Pancreas (tissue), 10 donors: ENCODE data around the gene NDUFS7. TPM values are rescaled to one million over a fixed set of nuclear protein-coding genes. Genes with fewer than 3 reads are reported as not detected.

ENCODE experiments used
- ATAC-seq, 4 donors: fragments of 200-7000 bp; cut with Tn5 transposase; one replicate each; pipeline versions ENCODE4 v1.8.0 to v1.9.1; 2020; ENCODE audit warnings: mild to moderate bottlenecking in 4 of 4, moderate library complexity in 4 of 4
- DNase-seq, 6 donors: peaks; one replicate each; pipeline ENCODE4 v3.0.0-alpha.2; 2020
- FAIRE-seq: peaks from 2 replicates; lab custom pipeline; 2012; peaks lifted over from hg19 to GRCh38; lab: Jason Lieb, UNC
- H3K27ac ChIP-seq, 4 donors: fragments of 200-600 bp; sonication (generic); 1 replicate in 3 of 4; 2 replicates in 1 of 4; pipeline versions ENCODE4 v1.5.0 to v1.8.0; 2020
- H3K27me3 ChIP-seq, 4 donors: fragments of 200-600 bp; one replicate each; pipeline ENCODE4 v1.8.0; 2021
- H3K36me3 ChIP-seq, 3 donors: fragments of 200-600 bp; sonication (generic) in 1 of 3; one replicate each; pipeline versions ENCODE4 v1.5.0 to v1.8.0; 2020 to 2021
- H3K4me1 ChIP-seq, 3 donors: fragments of 200-600 bp; one replicate each; pipeline ENCODE4 v1.8.0; 2021
- H3K4me3 ChIP-seq, 4 donors: fragments of 200-600 bp; sonication (generic) in 2 of 4; one replicate each; pipeline versions ENCODE4 v1.5.0 to v1.8.0; 2020 to 2021
- H3K9me3 ChIP-seq, 4 donors: fragments of 200-600 bp; one replicate each; pipeline ENCODE4 v1.8.0; 2021
- CTCF ChIP-seq, 4 donors: fragments of 200-600 bp; sonication (generic) in 3 of 4; IDR thresholded peaks; one replicate each; pipeline versions ENCODE4 v1.5.0 to v1.8.0; 2021; ENCODE audit warnings: antibody characterized with exemption in 4 of 4
- WGBS, 2 donors: extraction: QIAGEN DNeasy Blood & Tissue Kit; methylation state at CpG; one replicate each; pipeline ENCODE4 v1.1.7; 2013; 5-methylcytosine and 5-hydroxymethylcytosine counted together
- intact Hi-C, 3 donors: fragments of 100-400 bp; cut with DNase I; formaldehyde crosslinking; loops; one replicate each; pipeline versions ENCODE4 v1.11.1 to v1.14.2; 2022
- polyA plus RNA-seq, 2 donors: library from polyadenylated mRNA; stranded (reverse); fragments of 200-250 nt; gene quantifications; one replicate each; pipeline ENCODE4 v1.2.3, GENCODE V29; 2013
- total RNA-seq, 6 donors: library from RNA; stranded (reverse); fragmentation: NEBNext Ultra II Directional in 4 of 6; extraction: Animal tissue kit (Norgen Biotek cat#: 25700) in 4 of 6; gene quantifications; one replicate each; pipeline versions ENCODE4 v1.2.1 to v1.2.4, GENCODE V29; 2021 to 2023
- donor health status: healthy with polysubstance abuse.
- donor health status: DM: no; HTN: no; CAD: no; lungs with moderate emphysema.
- donor health status: DM: no; HTN: no; CAD: no.
- donor health status: control.
- donor health status: control.
- donor health status: Bipolar disorder and iron deficiency.
- donor health status: DM: yes; HTN: yes; CAD: no.
- donor health status: DM: no; HTN: no; CAD: no.
- donor health status: DM: no; HTN: no; CAD: no.
- donor health status: DM: yes; HTN: yes; CAD: no.

Gene NDUFS7
- total and polyA plus RNA-seq, 8 donors: 32.1 to 70.8 (median 46.5) TPM

GRCh38 chr19:1360818-1361461 is 22.8 kb upstream of the NDUFS7 start:
- H3K27me3 ChIP-seq: no peaks in the 10 kb centered on the region
- peak; percentile 45 to 81 (median 74) for ATAC-seq
- TF ChIP-seq CTCF (IDR thresholded peaks at IDR 0.05): no peak
- peaks cover 0 to 12% (median 0%) of the 10 kb centered on the region in 3 donors for H3K4me1 ChIP-seq
- WGBS, 2 donors: 36 to 39% methylated on average over 31 of the region's 31 CpGs
- no peaks in the 10 kb centered on the region for H3K9me3 ChIP-seq
- FAIRE-seq: no peak
- H3K27ac ChIP-seq: peak overlapping the region in 3 of 4 donors; percentile 17 to 58 (median 47)
- intact Hi-C loops: no loop called here
- peaks cover 0 to 7% (median 3%) of the 10 kb centered on the region in 3 donors for H3K36me3 ChIP-seq
- H3K4me3 ChIP-seq: peak overlapping the region in 1 of 4 donors; percentile 10
- DNase-seq: peak; percentile 55 to 86 (median 62)

GRCh38 chr19:1361601-1362386 is 21.9 kb upstream of the NDUFS7 start:
- no peaks in the 10 kb centered on the region for H3K27me3 ChIP-seq
- peak overlapping the region in 1 of 4 donors; percentile 58 for H3K27ac ChIP-seq
- TF ChIP-seq CTCF (IDR thresholded peaks at IDR 0.05): no peak
- H3K36me3 ChIP-seq: peaks cover 0 to 13% (median 3%) of the 10 kb centered on the region in 3 donors
- no peak for DNase-seq
- FAIRE-seq: no peak
- H3K4me1 ChIP-seq: peaks cover 0 to 12% (median 0%) of the 10 kb centered on the region in 3 donors
- H3K4me3 ChIP-seq: no peak overlapping the region
- intact Hi-C loops: no loop called here
- H3K9me3 ChIP-seq: no peaks in the 10 kb centered on the region
- 84 to 88% methylated on average over 30 of the region's 30 CpGs for WGBS, 2 donors
- peak in 1 of 4 donors; percentile 24 for ATAC-seq

GRCh38 chr19:1362387-1363257 is 21.1 kb upstream of the NDUFS7 start:
- Histone ChIP-seq H3K27ac (no peak overlapping the region), H3K27me3 (no peaks in the 10 kb centered on the region), H3K36me3 (peaks cover 0 to 21% (median 3%) of the 10 kb centered on the region in 3 donors), H3K4me3 (no peak overlapping the region), H3K4me1 (peaks cover 0 to 12% (median 0%) of the 10 kb centered on the region in 3 donors), H3K9me3 (no peaks in the 10 kb centered on the region)
- WGBS, 2 donors: 90 to 91% methylated on average over 42 of the region's 42 CpGs
- no peak for TF ChIP-seq CTCF (IDR thresholded peaks at IDR 0.05)
- FAIRE-seq (no peak), DNase-seq (no peak), ATAC-seq (no peak)
- intact Hi-C loops: no loop called here

- Histone ChIP-seq H3K4me1 (peaks cover 0 to 12% (median 0%) of the 10 kb centered on the region in 3 donors), H3K27ac (no peak overlapping the region), H3K27me3 (no peaks in the 10 kb centered on the region), H3K9me3 (no peaks in the 10 kb centered on the region), H3K36me3 (peaks cover 0 to 23% (median 0%) of the 10 kb centered on the region in 3 donors), H3K4me3 (no peak overlapping the region)
- ATAC-seq: no peak
- no peak for FAIRE-seq
- no peak for TF ChIP-seq CTCF (IDR thresholded peaks at IDR 0.05)
- intact Hi-C loops: no loop called here
- DNase-seq: no peak
- 86 to 91% methylated on average over 10 of the region's 10 CpGs for WGBS, 2 donors
Measured at GRCh38 chr19:1363599-1363998, 20.1 kb upstream of the NDUFS7 start.
